HG02970 (cell line): ENCODE results near the gene PMAIP1.
"Not testable (repeated sequence)": the region's sequence is repeated elsewhere in the genome, so short reads cannot be mapped to it uniquely, and the experiment has no call there.

Experiments used
- ATAC-seq: cut with Tn5 transposase; IDR thresholded peaks from one replicate; pipeline ENCODE4 v1.9.1; 2021; ENCODE audit warnings: mild to moderate bottlenecking, moderate library complexity, moderate number of reproducible peaks; ENCODE audit not compliant: unreplicated experiment, low FRiP score

PMAIP1 gene

GRCh38 chr18:59899298-59900221 is at the start of gene PMAIP1:
Gene PMAIP1 (plus strand): TSS chr18:59899996. CDS start chr18:59900178, 182 bp downstream.
- ATAC-seq, result peak; percentile 63

- ATAC-seq, result no peak
These were observed 47.9 kb upstream of the PMAIP1 start for GRCh38 chr18:59851784-59852399.

- ATAC-seq, result no peak
These were observed 47.2 kb upstream of the PMAIP1 start for GRCh38 chr18:59852548-59852947.

- ATAC-seq, result no peak
These were observed 46.4 kb upstream of the PMAIP1 start for GRCh38 chr18:59853380-59853779.

GRCh38 chr18:59853988-59854387 is 45.8 kb upstream of the PMAIP1 start:
- ATAC-seq, result not testable (repeated sequence)

GRCh38 chr18:59861009-59861408 is 38.8 kb upstream of the PMAIP1 start:
- no peak for ATAC-seq

- ATAC-seq, result no peak
These were observed 37.6 kb upstream of the PMAIP1 start for GRCh38 chr18:59861963-59862819.

GRCh38 chr18:59865241-59865986 is 34.4 kb upstream of the PMAIP1 start:
- ATAC-seq, result no peak

- no peak for ATAC-seq
These were observed 33.1 kb upstream of the PMAIP1 start for GRCh38 chr18:59866551-59867269.

GRCh38 chr18:59867337-59868104 is 32.3 kb upstream of the PMAIP1 start:
- no peak for ATAC-seq

GRCh38 chr18:59870623-59871130 is 29.1 kb upstream of the PMAIP1 start:
- no peak for ATAC-seq

- ATAC-seq, result no peak
These were observed 28.0 kb upstream of the PMAIP1 start for GRCh38 chr18:59871711-59872362.

GRCh38 chr18:59873641-59874040 is 26.2 kb upstream of the PMAIP1 start:
- ATAC-seq, result no peak

GRCh38 chr18:59874166-59874565 is 25.6 kb upstream of the PMAIP1 start:
- no peak for ATAC-seq

- ATAC-seq, result no peak
These were observed 23.5 kb upstream of the PMAIP1 start for GRCh38 chr18:59876310-59876626.

- ATAC-seq, result no peak
These were observed 22.4 kb upstream of the PMAIP1 start for GRCh38 chr18:59877361-59877760.

- no peak for ATAC-seq
These were observed 21.2 kb upstream of the PMAIP1 start for GRCh38 chr18:59878644-59879043.
